ENCODE results near the gene CAMKK1.
A peak's percentile ranks its signal among the peaks of the same experiment; 100 is the strongest.

The CAMKK1 gene

GRCh38 chr17:3895354-3895753 lies 2.5 kb upstream of the CAMKK1 start:
- no peak for DNase-seq

GRCh38 chr17:3894911-3895343 lies 2.1 kb upstream of the CAMKK1 start:
- peak; percentile 12 for DNase-seq

GRCh38 chr17:3894188-3894587 lies 1.3 kb upstream of the CAMKK1 start:
- DNase-seq: no peak

GRCh38 chr17:3893720-3894116 lies 865 bp upstream of the CAMKK1 start:
- DNase-seq: no peak

GRCh38 chr17:3892095-3892998 lies 506 bp downstream of the CAMKK1 start:
- DNase-seq: peak; percentile 32

- DNase-seq: no peak
These were observed 1.2 kb downstream of the CAMKK1 start for GRCh38 chr17:3891626-3892094.

GRCh38 chr17:3890878-3891219 lies 2.0 kb downstream of the CAMKK1 start:
- DNase-seq: no peak

- DNase-seq: peak; percentile 70
These were observed 2.6 kb downstream of the CAMKK1 start for GRCh38 chr17:3890082-3890877.

GRCh38 chr17:3889325-3890012 lies 3.4 kb downstream of the CAMKK1 start:
- DNase-seq: no peak

- peak; percentile 94 for DNase-seq
These were observed 4.3 kb downstream of the CAMKK1 start for GRCh38 chr17:3888343-3889171.

- DNase-seq: no peak
These were observed 5.0 kb downstream of the CAMKK1 start for GRCh38 chr17:3887804-3888203.

- DNase-seq: no peak
These were observed 5.5 kb downstream of the CAMKK1 start for GRCh38 chr17:3887394-3887793.

- DNase-seq: no peak
These were observed 6.1 kb downstream of the CAMKK1 start for GRCh38 chr17:3886776-3887175.

GRCh38 chr17:3885970-3886369 lies 6.9 kb downstream of the CAMKK1 start:
- DNase-seq: peak; percentile 73

GRCh38 chr17:3885271-3885670 lies 7.6 kb downstream of the CAMKK1 start:
- DNase-seq: no peak

GRCh38 chr17:3884188-3884587 lies 8.7 kb downstream of the CAMKK1 start:
- no peak for DNase-seq

GRCh38 chr17:3882276-3882675 lies 10.6 kb downstream of the CAMKK1 start:
- DNase-seq: no peak

- no peak for DNase-seq
These were observed 11.9 kb downstream of the CAMKK1 start for GRCh38 chr17:3880983-3881382.

GRCh38 chr17:3879591-3880417 lies 13.0 kb downstream of the CAMKK1 start:
- DNase-seq: no peak

GRCh38 chr17:3879186-3879585 lies 13.7 kb downstream of the CAMKK1 start:
- no peak for DNase-seq

GRCh38 chr17:3877220-3877619 lies 15.6 kb downstream of the CAMKK1 start:
- DNase-seq: no peak
